Germinal center (tissue), 1 donor: ENCODE measurements around the gene ENAM.
"Not testable (repeated sequence)": the region's sequence is repeated elsewhere in the genome, so short reads cannot be mapped to it uniquely, and the experiment has no call there.

Experiments used
- DNase-seq: peaks from one replicate; pipeline ENCODE4 v3.0.0; 2012; ENCODE audit warnings: mixed read lengths, low spot score

ENAM gene

GRCh38 chr4:70680934-70681333, 52.4 kb downstream of the ENAM start:
- DNase-seq: no peak

GRCh38 chr4:70681704-70682103, 53.2 kb downstream of the ENAM start:
- no peak for DNase-seq

DNA sequence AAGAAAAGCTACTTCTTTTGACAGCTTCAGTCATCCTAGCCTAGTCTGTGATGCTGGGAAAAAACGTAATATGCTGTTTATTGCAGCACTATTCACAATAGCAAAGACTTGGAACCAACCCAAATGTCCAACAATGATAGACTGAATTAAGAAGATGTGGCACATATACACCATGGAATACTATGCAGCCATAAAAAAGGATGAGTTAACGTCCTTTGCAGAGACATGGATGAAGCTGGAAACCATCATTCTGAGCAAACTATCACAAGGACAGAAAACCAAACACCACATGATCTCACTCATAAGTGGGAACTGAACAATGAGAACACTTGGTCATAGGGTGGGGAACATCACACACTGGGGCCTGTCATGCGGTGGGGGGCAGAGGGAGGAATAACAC, 53.6 kb downstream of the ENAM start:
- not testable (repeated sequence) for DNase-seq

DNA sequence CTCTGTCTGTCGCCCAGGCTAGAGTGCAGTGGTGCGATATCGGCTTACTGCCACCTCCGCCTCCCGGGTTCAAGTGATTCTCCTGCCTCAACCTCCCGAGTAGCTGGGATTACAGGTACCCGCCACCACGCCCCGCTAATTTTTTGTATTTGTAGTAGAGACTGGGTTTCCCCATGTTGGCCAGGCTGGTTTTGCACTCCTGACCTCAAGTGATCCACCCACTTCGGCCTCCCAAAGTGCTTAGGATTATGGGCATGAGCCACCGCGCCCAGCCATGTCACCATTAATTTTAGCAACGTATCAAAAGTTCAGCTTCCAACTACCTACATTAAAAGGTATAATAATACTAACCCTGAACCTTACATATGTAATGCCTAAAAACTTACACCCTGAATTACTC, 58.8 kb downstream of the ENAM start:
- no peak for DNase-seq

DNA sequence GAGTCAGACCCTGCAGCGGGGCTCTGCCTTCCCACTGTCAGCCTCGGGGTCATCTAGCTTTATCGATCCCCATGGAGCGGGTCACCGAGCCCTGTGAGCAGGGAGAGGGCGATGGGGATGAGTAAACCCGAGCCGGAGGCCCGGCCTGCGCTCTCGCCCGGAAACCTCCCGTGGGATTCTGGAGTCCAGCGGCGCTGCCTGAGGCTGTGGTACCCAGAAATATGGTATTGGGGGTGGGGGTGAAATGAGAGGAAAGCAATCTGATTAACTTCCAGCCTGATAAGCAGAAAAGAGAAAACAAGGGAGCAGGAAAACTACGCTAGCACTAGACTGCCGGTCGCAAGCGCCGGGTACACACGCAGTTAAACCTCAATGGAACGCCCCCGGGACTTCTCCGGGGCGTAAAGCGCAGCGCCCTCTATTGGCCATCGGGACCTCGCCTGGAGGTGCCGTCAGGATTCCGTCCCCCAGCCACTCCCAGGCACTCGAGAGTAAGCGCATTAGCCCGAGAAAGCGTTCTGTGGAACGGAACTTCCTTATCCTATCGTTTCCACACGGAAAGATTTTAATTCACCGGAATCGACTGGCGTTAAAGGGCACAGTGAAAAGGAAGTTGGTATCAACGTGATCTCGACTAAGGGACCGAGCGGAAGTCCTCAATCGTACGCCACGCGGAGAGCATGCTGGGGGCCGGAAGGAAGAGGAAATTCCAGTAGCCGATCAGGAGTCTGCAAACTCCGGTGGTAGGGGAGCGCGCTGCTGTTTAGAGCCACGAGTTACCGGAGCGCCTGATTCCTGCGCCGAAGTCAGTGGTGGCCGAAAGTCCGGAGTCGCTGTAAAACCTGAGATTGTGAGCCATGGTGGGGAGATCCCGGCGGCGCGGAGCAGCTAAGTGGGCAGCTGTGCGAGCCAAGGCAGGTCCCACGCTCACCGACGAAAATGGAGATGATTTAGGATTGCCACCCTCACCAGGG, 59.6 kb downstream of the ENAM start, which contains the start of gene UTP3:
TSS of gene UTP3 (plus strand) at position 712 of the 974 bp plus-strand sequence. CDS start at position 858, 146 bp downstream.
- DNase-seq: peak; percentile 87

- DNase-seq: no peak
These were observed 60.3 kb downstream of the ENAM start for GRCh38 chr4:70688795-70689231.

DNA sequence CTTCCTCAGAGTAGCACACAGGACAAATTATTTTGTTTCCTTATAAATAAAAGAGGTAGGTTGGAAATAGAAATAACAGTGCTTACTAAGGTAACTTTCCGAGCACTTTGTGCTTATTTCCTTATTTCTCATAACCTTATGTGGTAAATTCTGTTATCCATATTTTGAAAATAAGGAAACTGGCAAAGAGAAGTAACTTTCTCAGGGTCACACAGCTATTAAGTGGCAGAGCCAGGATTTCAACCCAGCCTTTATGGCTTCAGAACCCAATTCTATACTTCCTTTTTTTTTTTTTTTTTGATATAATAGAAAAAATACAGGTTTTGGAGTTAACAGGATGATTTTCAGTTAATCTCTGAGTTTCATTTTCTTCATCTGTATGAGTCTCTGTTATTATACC, 63.1 kb downstream of the ENAM start:
- no peak for DNase-seq

- not testable (repeated sequence) for DNase-seq
These were observed 66.1 kb downstream of the ENAM start for GRCh38 chr4:70694633-70695032.
